GM23248 (cell line): Measurements from ENCODE around the gene CNTNAP5. TPM values are rescaled to one million over a fixed set of nuclear protein-coding genes. Genes with fewer than 3 reads are reported as not detected.

ENCODE experiments used
- DNase-seq: peaks from one replicate; pipeline ENCODE4 v3.0.0-alpha.2; 2015
- H2AFZ ChIP-seq: fragments of 200-600 bp; sonication (generic); 2 replicates; pipeline ENCODE4 v1.6.1; 2016; ENCODE audit warnings: antibody characterized with exemption
- H3F3A ChIP-seq: fragments of 200-600 bp; sonication (generic); 2 replicates; pipeline ENCODE4 v1.6.1; 2016; ENCODE audit warnings: mild to moderate bottlenecking, antibody characterized with exemption, mixed run types; ENCODE audit not compliant: insufficient read depth
- H3K27ac ChIP-seq: fragments of 200-600 bp; sonication (generic); 2 replicates; pipeline ENCODE4 v1.5.1; 2016; ENCODE audit warnings: mild to moderate bottlenecking
- H3K27me3 ChIP-seq: fragments of 200-600 bp; sonication (generic); replicated peaks from 2 replicates; pipeline ENCODE4 v1.6.1; 2016; ENCODE audit warnings: mild to moderate bottlenecking; ENCODE audit not compliant: insufficient read depth
- H3K36me3 ChIP-seq: fragments of 200-600 bp; sonication (generic); 2 replicates; pipeline ENCODE4 v1.6.1; 2016; ENCODE audit warnings: low read depth, mild to moderate bottlenecking
- H3K4me1 ChIP-seq: fragments of 200-600 bp; sonication (generic); 2 replicates; pipeline ENCODE4 v1.6.1; 2016; ENCODE audit warnings: mild to moderate bottlenecking; ENCODE audit not compliant: insufficient read depth
- H3K4me2 ChIP-seq: fragments of 200-600 bp; sonication (generic); one replicate; pipeline ENCODE4 v1.6.1; 2016; ENCODE audit warnings: mild to moderate bottlenecking; ENCODE audit not compliant: unreplicated experiment
- H3K4me3 ChIP-seq: fragments of 200-600 bp; sonication (generic); 2 replicates; pipeline ENCODE4 v1.5.1; 2016; ENCODE audit warnings: mild to moderate bottlenecking
- H3K79me2 ChIP-seq: fragments of 200-600 bp; sonication (generic); 2 replicates; pipeline ENCODE4 v1.6.1; 2016; ENCODE audit warnings: mild to moderate bottlenecking; ENCODE audit not compliant: insufficient read depth
- H3K9ac ChIP-seq: fragments of 200-600 bp; sonication (generic); 2 replicates; pipeline ENCODE4 v1.6.1; 2016; ENCODE audit warnings: mild to moderate bottlenecking
- H3K9me2 ChIP-seq: fragments of 200-600 bp; sonication (generic); 2 replicates; pipeline ENCODE4 v1.6.1; 2016; ENCODE audit warnings: mixed run types, mild to moderate bottlenecking, moderate library complexity; ENCODE audit not compliant: insufficient read depth
- H3K9me3 ChIP-seq: fragments of 200-600 bp; sonication (generic); one replicate; pipeline ENCODE4 v1.6.1; 2017; ENCODE audit warnings: low read depth
- H4K20me1 ChIP-seq: fragments of 200-600 bp; sonication (generic); 2 replicates; pipeline ENCODE4 v1.6.0; 2016; ENCODE audit not compliant: insufficient read depth
- EZH2 ChIP-seq: fragments of 200-600 bp; sonication (generic); IDR thresholded peaks from 2 replicates; pipeline ENCODE4 v1.6.1; 2018; ENCODE audit warnings: antibody characterized with exemption, mild to moderate bottlenecking; ENCODE audit not compliant: insufficient read depth, poor library complexity, severe bottlenecking
- EZH2phosphoT487 ChIP-seq: fragments of 200-600 bp; sonication (generic); IDR thresholded peaks from 2 replicates; pipeline ENCODE4 v1.6.1; 2018; ENCODE audit warnings: antibody characterized with exemption, moderate library complexity, mild to moderate bottlenecking, low read depth; ENCODE audit not compliant: insufficient read depth
- WGBS, 2 experiments: methylation state at CpG; one replicate each; pipeline ENCODE4 v1.1.6; 2015 to 2017; ENCODE audit warnings: low lambda C conversion rate in 2 of 2, low coverage in 1 of 2; ENCODE audit errors: missing lambda C conversion rate in 2 of 2; 5-methylcytosine and 5-hydroxymethylcytosine counted together
- in situ Hi-C: fragments of 300-500 bp; cut with MboI; formaldehyde crosslinking; loops from 2 replicates; pipeline ENCODE4 v1.15.0; 2020
- polyA plus RNA-seq: library from polyadenylated mRNA; unstranded; fragments of >200 nt; fragmentation: Nextera tagmentation; extraction: Ambion mirVana; gene quantifications from 2 replicates; pipeline ENCODE4 v1.2.1, GENCODE V29; 2016
- total RNA-seq: library from RNA; depleted of rRNA; stranded (reverse); fragments of >200 nt; shearing (Covaris generic); gene quantifications from 2 replicates; pipeline ENCODE4 v1.2.3, GENCODE V29; 2014

The CNTNAP5 gene
- total and polyA plus RNA-seq, 2 experiments from 2014 or later: not detected

GRCh38 chr2:124704071-124704925, 679.2 kb downstream of the CNTNAP5 start:
- Histone ChIP-seq H3K4me3 (no peak overlapping the region), H3K9me2 (no peaks in the 10 kb centered on the region), H3K4me1 (no peaks in the 10 kb centered on the region), H3K36me3 (no peaks in the 10 kb centered on the region), H3F3A (no peaks in the 10 kb centered on the region), H3K27me3 (no peaks in the 10 kb centered on the region), H3K9me3 (no peaks in the 10 kb centered on the region), H2AFZ (no peak overlapping the region), H4K20me1 (no peaks in the 10 kb centered on the region), H3K27ac (no peak overlapping the region), H3K79me2 (no peaks in the 10 kb centered on the region), H3K4me2 (no peak overlapping the region), H3K9ac (no peak overlapping the region)
- in situ Hi-C loops: no loop called here
- no peak for DNase-seq
- 4 to 11% methylated on average over 5 of the region's 5 CpGs for WGBS, 2 experiments
- TF ChIP-seq EZH2: no peak
- TF ChIP-seq EZH2phosphoT487: no peak

GRCh38 chr2:124708661-124709060, 683.6 kb downstream of the CNTNAP5 start:
- no peak overlapping the region for H3K4me2 ChIP-seq
- H3K27me3 ChIP-seq: no peaks in the 10 kb centered on the region
- DNase-seq: no peak
- no peak overlapping the region for H3K4me3 ChIP-seq
- H3K9me2 ChIP-seq: no peaks in the 10 kb centered on the region
- WGBS, 2 experiments: 57 to 58% methylated on average over 3 of the region's 3 CpGs
- no peaks in the 10 kb centered on the region for H3K79me2 ChIP-seq
- no peak overlapping the region for H2AFZ ChIP-seq
- no peak overlapping the region for H3K9ac ChIP-seq
- no peaks in the 10 kb centered on the region for H3K4me1 ChIP-seq
- no peaks in the 10 kb centered on the region for H3K9me3 ChIP-seq
- TF ChIP-seq EZH2phosphoT487 (no peak), EZH2 (no peak)
- in situ Hi-C loops: no loop called here
- H3K36me3 ChIP-seq: no peaks in the 10 kb centered on the region
- no peaks in the 10 kb centered on the region for H3F3A ChIP-seq
- no peaks in the 10 kb centered on the region for H4K20me1 ChIP-seq
- no peak overlapping the region for H3K27ac ChIP-seq

- no peak overlapping the region for H3K4me3 ChIP-seq
- H3K79me2 ChIP-seq: no peaks in the 10 kb centered on the region
- no peak overlapping the region for H3K4me2 ChIP-seq
- no peak overlapping the region for H2AFZ ChIP-seq
- WGBS, 2 experiments: 28 to 30% methylated on average over 2 of the region's 2 CpGs
- H3K27ac ChIP-seq: no peak overlapping the region
- H4K20me1 ChIP-seq: no peaks in the 10 kb centered on the region
- no peaks in the 10 kb centered on the region for H3K9me2 ChIP-seq
- in situ Hi-C loops: no loop called here
- no peaks in the 10 kb centered on the region for H3K9me3 ChIP-seq
- no peaks in the 10 kb centered on the region for H3K4me1 ChIP-seq
- H3F3A ChIP-seq: no peaks in the 10 kb centered on the region
- H3K27me3 ChIP-seq: no peaks in the 10 kb centered on the region
- DNase-seq: no peak
- H3K9ac ChIP-seq: no peak overlapping the region
- no peaks in the 10 kb centered on the region for H3K36me3 ChIP-seq
- TF ChIP-seq EZH2phosphoT487 (no peak), EZH2 (no peak)
Measured at GRCh38 chr2:124713969-124714368, 688.9 kb downstream of the CNTNAP5 start.

GRCh38 chr2:124725187-124725586, 700.1 kb downstream of the CNTNAP5 start:
- no peaks in the 10 kb centered on the region for H3K9me3 ChIP-seq
- H3K9ac ChIP-seq: no peak overlapping the region
- H3K79me2 ChIP-seq: no peaks in the 10 kb centered on the region
- H3K4me3 ChIP-seq: no peak overlapping the region
- no peak overlapping the region for H3K4me2 ChIP-seq
- no peaks in the 10 kb centered on the region for H3K27me3 ChIP-seq
- no peaks in the 10 kb centered on the region for H3K9me2 ChIP-seq
- in situ Hi-C loops: no loop called here
- no peaks in the 10 kb centered on the region for H3F3A ChIP-seq
- no peaks in the 10 kb centered on the region for H3K36me3 ChIP-seq
- no peak for TF ChIP-seq EZH2phosphoT487
- TF ChIP-seq EZH2: no peak
- H4K20me1 ChIP-seq: no peaks in the 10 kb centered on the region
- DNase-seq: no peak
- no peaks in the 10 kb centered on the region for H3K4me1 ChIP-seq
- no peak overlapping the region for H3K27ac ChIP-seq
- H2AFZ ChIP-seq: no peak overlapping the region
